ENCODE data around the gene PLEKHJ1. TPM values are rescaled to one million over a fixed set of nuclear protein-coding genes. Genes with fewer than 3 reads are reported as not detected.
A peak's percentile ranks its signal among the peaks of the same experiment; 100 is the strongest.

Gene PLEKHJ1
- total RNA-seq, 6 experiments from 2014 or later: 24.4 to 49.3 (median 28.6) TPM

GRCh38 chr19:2273356-2274184, 37.4 kb upstream of the PLEKHJ1 start:
- Histone ChIP-seq H3K9me3 (no peaks in the 10 kb centered on the region), H3K27me3 (no peaks in the 10 kb centered on the region), H3K4me3 (peak overlapping the region; percentile 18 to 40 (median 28)), H3K27ac (peak overlapping the region; percentile 25 to 43 (median 41)), H3K4me1 (peaks cover 0 to 32% (median 8%) of the 10 kb centered on the region in 4 donors), H3K36me3 (peaks cover 0 to 18% (median 5%) of the 10 kb centered on the region in 4 donors)
- 5% methylated on average over 27 of the region's 45 CpGs for WGBS (ENCODE audit: insufficient coverage, low coverage, low lambda C conversion rate, missing lambda C conversion rate)
- ATAC-seq (peak; percentile 25 to 42 (median 35)), DNase-seq (peak; percentile 75 to 79 (median 79))
- intact Hi-C loops (cut with DNase I): loop anchor here (5.0 kb wide), 2 partner anchors 36 to 111 kb away; partner anchors contain the start of genes PLEKHJ1 (in 2 of the 2), SF3A2 (in 2 of the 2) and DOT1L (in 1 of the 2)
- TF ChIP-seq POLR2A (IDR thresholded peaks at IDR 0.05) (no peak), CTCF (IDR thresholded peaks at IDR 0.05) (peak; percentile 92 to 98 (median 96))

DNA sequence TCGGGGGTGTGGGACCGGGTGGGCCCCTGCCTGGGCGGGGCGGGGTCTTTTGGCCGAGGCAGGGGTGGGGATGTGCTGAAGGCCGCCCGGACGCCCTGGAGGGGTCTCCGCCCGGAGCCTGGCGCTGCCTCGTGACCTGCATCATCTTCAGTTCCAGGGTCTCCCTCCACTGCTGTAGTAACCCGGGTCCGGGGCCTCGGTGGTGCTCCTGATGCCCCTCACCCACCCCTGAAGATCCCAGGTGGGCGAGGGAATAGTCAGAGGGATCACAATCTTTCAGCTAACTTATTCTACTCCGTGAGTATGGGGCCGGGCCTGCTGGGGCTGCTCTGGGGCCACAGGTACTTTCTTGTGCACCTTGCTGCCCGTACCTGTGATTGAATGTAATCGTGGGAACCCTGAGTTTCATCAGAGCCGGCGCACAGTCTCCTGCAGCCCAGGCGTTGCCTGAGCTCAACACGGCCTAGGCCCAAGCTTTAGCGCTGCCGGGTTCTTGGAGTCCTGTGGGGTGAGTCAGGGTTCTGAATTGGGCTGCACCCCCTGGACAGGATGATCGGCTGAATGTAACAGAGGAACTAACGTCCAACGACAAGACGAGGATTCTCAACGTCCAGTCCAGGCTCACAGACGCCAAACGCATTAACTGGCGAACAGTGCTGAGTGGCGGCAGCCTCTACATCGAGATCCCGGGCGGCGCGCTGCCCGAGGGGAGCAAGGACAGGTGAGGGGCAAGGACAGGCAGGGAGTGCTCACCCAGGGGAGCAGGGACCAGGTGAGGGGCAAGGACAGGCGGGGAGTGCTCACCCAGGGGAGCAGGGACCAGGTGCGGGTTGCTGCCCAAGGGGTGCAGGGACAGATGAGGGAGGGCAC, 35.3 kb upstream of the PLEKHJ1 start:
- DNase-seq (peak in 2 of 3 donors; percentile 54 to 64), ATAC-seq (no peak)

GRCh38 chr19:2270423-2271233, 34.5 kb upstream of the PLEKHJ1 start:
- peak overlapping the region; percentile 96 to 99 (median 97) for H3K27ac ChIP-seq
- peak overlapping the region; percentile 96 to 100 (median 98) for H3K4me3 ChIP-seq
- 0% methylated on average over 20 of the region's 88 CpGs for WGBS (ENCODE audit: insufficient coverage, low coverage, low lambda C conversion rate, missing lambda C conversion rate)
- H3K4me1 ChIP-seq: peaks cover 0 to 49% (median 8%) of the 10 kb centered on the region in 4 donors
- no peaks in the 10 kb centered on the region for H3K27me3 ChIP-seq
- peak; percentile 27 to 39 (median 33) for ATAC-seq
- peaks cover 0 to 18% (median 5%) of the 10 kb centered on the region in 4 donors for H3K36me3 ChIP-seq
- TF ChIP-seq POLR2A (IDR thresholded peaks at IDR 0.05): peak; percentile 60
- TF ChIP-seq CTCF (IDR thresholded peaks at IDR 0.05): no peak
- H3K9me3 ChIP-seq: no peaks in the 10 kb centered on the region
- intact Hi-C loops (cut with DNase I): loop anchor here (5.0 kb wide), 2 partner anchors 33 to 108 kb away; partner anchors contain the start of genes PLEKHJ1 (in 2 of the 2), SF3A2 (in 2 of the 2) and DOT1L (in 1 of the 2)
- DNase-seq: peak; percentile 87 to 91 (median 88)

More for the DNA sequence above, 35.3 kb upstream of the PLEKHJ1 start:
- WGBS (ENCODE audit: insufficient coverage, low coverage, low lambda C conversion rate, missing lambda C conversion rate): 16% methylated on average over 22 of the region's 43 CpGs
- H3K4me3 ChIP-seq: peak overlapping the region; percentile 96 to 100 (median 98)
- TF ChIP-seq CTCF (IDR thresholded peaks at IDR 0.05) (no peak), POLR2A (IDR thresholded peaks at IDR 0.05) (no peak)
- intact Hi-C loops (cut with DNase I): loop anchor here (5.0 kb wide), 2 partner anchors 34 to 109 kb away; partner anchors contain the start of genes PLEKHJ1 (in 2 of the 2), SF3A2 (in 2 of the 2) and DOT1L (in 1 of the 2)
- no peaks in the 10 kb centered on the region for H3K27me3 ChIP-seq
- H3K36me3 ChIP-seq: peaks cover 0 to 18% (median 5%) of the 10 kb centered on the region in 4 donors
- H3K4me1 ChIP-seq: peaks cover 0 to 49% (median 8%) of the 10 kb centered on the region in 4 donors
- H3K27ac ChIP-seq: peak overlapping the region; percentile 96 to 99 (median 97)
- no peaks in the 10 kb centered on the region for H3K9me3 ChIP-seq

Data from right lobe of liver (tissue), 6 donors.